A673 (cell line): ENCODE data around the gene TMUB2.

Experiments
- CTCF ChIP-seq: fragments of 300-800, 200-600 bp; sonication (generic); conservative IDR thresholded peaks from 2 replicates; pipeline ENCODE4 v1.5.1; 2017; ENCODE audit warnings: low read depth, mild to moderate bottlenecking, antibody characterized with exemption, low read length, moderate library complexity, mixed read lengths
- EZH2 ChIP-seq: fragments of 200-600 bp; sonication (generic); IDR thresholded peaks from 2 replicates; pipeline ENCODE4 v1.6.1; 2017; ENCODE audit warnings: borderline replicate concordance, low read depth, mild to moderate bottlenecking, mixed read lengths, antibody characterized with exemption, low read length; ENCODE audit not compliant: poor library complexity, severe bottlenecking

- TF ChIP-seq EZH2 (no peak), CTCF (no peak)
These were observed 12.3 kb upstream of the TMUB2 start for GRCh38 chr17:44174427-44174826.
